Osteoblast (primary cell): Measurements from ENCODE around the gene GSDMA. TPM values are rescaled to one million over a fixed set of nuclear protein-coding genes. Genes with fewer than 3 reads are reported as not detected.
A peak's percentile ranks its signal among the peaks of the same experiment; 100 is the strongest.

Source experiments
- DNase-seq: peaks from one replicate; pipeline ENCODE4 v3.0.0; 2011; ENCODE audit warnings: low spot score, mixed read lengths; ENCODE audit not compliant: insufficient read length; ENCODE audit errors: missing footprints
- H2AFZ ChIP-seq: 2 replicates; pipeline ENCODE4 v1.6.0; 2011; ENCODE audit warnings: mild to moderate bottlenecking, low read length
- H3K27ac ChIP-seq: 2 replicates; pipeline ENCODE4 v1.5.1; 2011; ENCODE audit warnings: mild to moderate bottlenecking, low read depth, low read length, moderate library complexity
- H3K27me3 ChIP-seq: 2 replicates; pipeline ENCODE4 v1.6.0; 2012; ENCODE audit warnings: mild to moderate bottlenecking, control low read depth, inconsistent platforms, low read length, moderate library complexity; ENCODE audit not compliant: insufficient read depth
- H3K36me3 ChIP-seq: 2 replicates; pipeline ENCODE4 v1.5.1; 2011; ENCODE audit warnings: mild to moderate bottlenecking, low read length, control low read depth, moderate library complexity; ENCODE audit not compliant: insufficient read depth
- H3K4me1 ChIP-seq: 2 replicates; pipeline ENCODE4 v1.5.1; 2011; ENCODE audit warnings: mild to moderate bottlenecking, low read length, control low read depth, moderate library complexity; ENCODE audit not compliant: insufficient read depth
- H3K4me2 ChIP-seq: 2 replicates; pipeline ENCODE4 v1.6.0; 2011; ENCODE audit warnings: mild to moderate bottlenecking, low read length; ENCODE audit not compliant: insufficient read depth
- H3K4me3 ChIP-seq: fragments of 200-600 bp; sonication (generic); 3 replicates; pipeline ENCODE4 v1.5.1; 2012; ENCODE audit warnings: mild to moderate bottlenecking, low read length, inconsistent platforms; ENCODE audit not compliant: insufficient read depth
- H3K79me2 ChIP-seq: 2 replicates; pipeline ENCODE4 v1.6.0; 2012; ENCODE audit warnings: mild to moderate bottlenecking, low read length, control low read depth, inconsistent platforms; ENCODE audit not compliant: insufficient read depth
- H3K9me3 ChIP-seq: 2 replicates; pipeline ENCODE4 v1.5.1; 2011; ENCODE audit warnings: low read depth, low read length, control low read depth
- H4K20me1 ChIP-seq: 2 replicates; pipeline ENCODE4 v1.6.0; 2012; ENCODE audit warnings: mild to moderate bottlenecking, low read length, control low read depth; ENCODE audit not compliant: insufficient read depth
- total RNA-seq: library from RNA; depleted of rRNA; stranded (reverse); fragments of >200 nt; gene quantifications from 2 replicates; pipeline ENCODE4 v1.2.3, GENCODE V29; 2012
- TF ChIP-seq, protein P1 (sequence below): IDR thresholded peaks from 2 replicates; pipeline ENCODE4 v1.5.1; 2011; ENCODE audit warnings: mild to moderate bottlenecking, low read depth, low read length, moderate library complexity; ENCODE audit errors: extremely low read depth

The GSDMA gene
- total RNA-seq, 1 donor = under 0.01 TPM

DNA sequence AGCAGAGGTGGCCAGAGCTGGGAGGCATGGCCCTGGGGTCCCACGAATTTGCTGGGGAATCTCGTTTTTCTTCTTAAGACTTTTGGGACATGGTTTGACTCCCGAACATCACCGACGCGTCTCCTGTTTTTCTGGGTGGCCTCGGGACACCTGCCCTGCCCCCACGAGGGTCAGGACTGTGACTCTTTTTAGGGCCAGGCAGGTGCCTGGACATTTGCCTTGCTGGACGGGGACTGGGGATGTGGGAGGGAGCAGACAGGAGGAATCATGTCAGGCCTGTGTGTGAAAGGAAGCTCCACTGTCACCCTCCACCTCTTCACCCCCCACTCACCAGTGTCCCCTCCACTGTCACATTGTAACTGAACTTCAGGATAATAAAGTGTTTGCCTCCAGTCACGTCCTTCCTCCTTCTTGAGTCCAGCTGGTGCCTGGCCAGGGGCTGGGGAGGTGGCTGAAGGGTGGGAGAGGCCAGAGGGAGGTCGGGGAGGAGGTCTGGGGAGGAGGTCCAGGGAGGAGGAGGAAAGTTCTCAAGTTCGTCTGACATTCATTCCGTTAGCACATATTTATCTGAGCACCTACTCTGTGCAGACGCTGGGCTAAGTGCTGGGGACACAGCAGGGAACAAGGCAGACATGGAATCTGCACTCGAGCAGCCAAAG, 54.7 kb downstream of the GSDMA start:
- Histone ChIP-seq H3K9me3 (no peaks in the 10 kb centered on the region), H2AFZ (no peak overlapping the region), H3K27me3 (no peaks in the 10 kb centered on the region), H3K4me2 (no peak overlapping the region), H3K4me3 (no peak overlapping the region), H3K27ac (no peak overlapping the region), H4K20me1 (no peaks in the 10 kb centered on the region), H3K36me3 (peaks cover 11% of the 10 kb centered on the region), H3K4me1 (peaks cover 22% of the 10 kb centered on the region), H3K79me2 (no peaks in the 10 kb centered on the region)
- TF ChIP-seq, protein P1, sequence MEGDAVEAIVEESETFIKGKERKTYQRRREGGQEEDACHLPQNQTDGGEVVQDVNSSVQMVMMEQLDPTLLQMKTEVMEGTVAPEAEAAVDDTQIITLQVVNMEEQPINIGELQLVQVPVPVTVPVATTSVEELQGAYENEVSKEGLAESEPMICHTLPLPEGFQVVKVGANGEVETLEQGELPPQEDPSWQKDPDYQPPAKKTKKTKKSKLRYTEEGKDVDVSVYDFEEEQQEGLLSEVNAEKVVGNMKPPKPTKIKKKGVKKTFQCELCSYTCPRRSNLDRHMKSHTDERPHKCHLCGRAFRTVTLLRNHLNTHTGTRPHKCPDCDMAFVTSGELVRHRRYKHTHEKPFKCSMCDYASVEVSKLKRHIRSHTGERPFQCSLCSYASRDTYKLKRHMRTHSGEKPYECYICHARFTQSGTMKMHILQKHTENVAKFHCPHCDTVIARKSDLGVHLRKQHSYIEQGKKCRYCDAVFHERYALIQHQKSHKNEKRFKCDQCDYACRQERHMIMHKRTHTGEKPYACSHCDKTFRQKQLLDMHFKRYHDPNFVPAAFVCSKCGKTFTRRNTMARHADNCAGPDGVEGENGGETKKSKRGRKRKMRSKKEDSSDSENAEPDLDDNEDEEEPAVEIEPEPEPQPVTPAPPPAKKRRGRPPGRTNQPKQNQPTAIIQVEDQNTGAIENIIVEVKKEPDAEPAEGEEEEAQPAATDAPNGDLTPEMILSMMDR = no peak
- DNase-seq = peak; percentile 23

DNA sequence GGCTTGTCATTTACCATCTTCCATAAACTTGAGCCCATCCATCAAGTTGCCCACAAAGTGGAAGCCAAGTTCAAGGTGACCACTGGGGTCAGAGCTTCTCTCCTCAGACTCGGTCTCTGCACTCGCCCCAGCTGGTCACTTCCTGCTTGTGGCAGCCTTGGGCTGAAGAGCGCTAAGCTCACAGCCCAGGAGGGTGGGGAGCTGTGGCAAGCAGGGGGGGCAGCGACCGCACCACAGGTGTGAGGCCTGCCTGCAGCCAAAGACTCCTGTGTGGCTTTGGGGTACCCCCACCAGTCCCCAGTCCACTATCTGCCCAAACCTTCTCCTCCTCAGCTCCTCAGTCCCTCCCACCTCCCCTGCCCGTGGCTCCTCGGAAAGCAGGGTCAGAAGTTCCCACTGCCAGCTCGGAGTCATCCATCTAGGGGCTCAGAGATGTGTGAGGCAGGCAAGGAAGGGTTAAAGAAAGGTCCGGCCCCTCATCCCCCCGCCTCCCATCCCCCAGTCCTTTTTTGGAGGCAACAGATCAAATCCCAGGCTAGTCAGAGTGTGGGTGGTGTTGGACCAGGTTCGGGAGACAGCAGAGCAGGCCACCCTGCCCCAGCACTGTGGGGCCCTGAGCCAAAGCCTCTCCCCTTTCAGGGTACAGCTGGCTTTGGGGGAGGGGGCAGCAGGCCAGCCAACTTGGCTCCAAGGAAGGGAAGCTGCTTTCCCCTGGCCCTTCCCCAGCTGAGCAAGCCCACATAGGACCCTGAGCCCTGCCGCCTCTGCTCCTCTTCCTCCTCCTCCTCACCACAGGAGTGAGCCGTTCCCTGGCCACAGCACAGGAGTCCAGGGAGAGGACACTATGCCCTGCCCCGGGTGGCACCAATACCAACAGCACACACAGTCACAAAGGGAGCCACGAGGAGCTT, 55.7 kb downstream of the GSDMA start:
- H3K4me2 ChIP-seq = peak overlapping the region; percentile 24
- H3K4me1 ChIP-seq = peaks cover 22% of the 10 kb centered on the region
- H3K36me3 ChIP-seq = peaks cover 11% of the 10 kb centered on the region
- H3K27me3 ChIP-seq = no peaks in the 10 kb centered on the region
- no peak overlapping the region for H3K4me3 ChIP-seq
- H3K9me3 ChIP-seq = no peaks in the 10 kb centered on the region
- no peak overlapping the region for H2AFZ ChIP-seq
- DNase-seq = peak; percentile 86
- H4K20me1 ChIP-seq = no peaks in the 10 kb centered on the region
- H3K79me2 ChIP-seq = no peaks in the 10 kb centered on the region
- TF ChIP-seq, protein P1 = no peak
- H3K27ac ChIP-seq = peak overlapping the region; percentile 11

DNA sequence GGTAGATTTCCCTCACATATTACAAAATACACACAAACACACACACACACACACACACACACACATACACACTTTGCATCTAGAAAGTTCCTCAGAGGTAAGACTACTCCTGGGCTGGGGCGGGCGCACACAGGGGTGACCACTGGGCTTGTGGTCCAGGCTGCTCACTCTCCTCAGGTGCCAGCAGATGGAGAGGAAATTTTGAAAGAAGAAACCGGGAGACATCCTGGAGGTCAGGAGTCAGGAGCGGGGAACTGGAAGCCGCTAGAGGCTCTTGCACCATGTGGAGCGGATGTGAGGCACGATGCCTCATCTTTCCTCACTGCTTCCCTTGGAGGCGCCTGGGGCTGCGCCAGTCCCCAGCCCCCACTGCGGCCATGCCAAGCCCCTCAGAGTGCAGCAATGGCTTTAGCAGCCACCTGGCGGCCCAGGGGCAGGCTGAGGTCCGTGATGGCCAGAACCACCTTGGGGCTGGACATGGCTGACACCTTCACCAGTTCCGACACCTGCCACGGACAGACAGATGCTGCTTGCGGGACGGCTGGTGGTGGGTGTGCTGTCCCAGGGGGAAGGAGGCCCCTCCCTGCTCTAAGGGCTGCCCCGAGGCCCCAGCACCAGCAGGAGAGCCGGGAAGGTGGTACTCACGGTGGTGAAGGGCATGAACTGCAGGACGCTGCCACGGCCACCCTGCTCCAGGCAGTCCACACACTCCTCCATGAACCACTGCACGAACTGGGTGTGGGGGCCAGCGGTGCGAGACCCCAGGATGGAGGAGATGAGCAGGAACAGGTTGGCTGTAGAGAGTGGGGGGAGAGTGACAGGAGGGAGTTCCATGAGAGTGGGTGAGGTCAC, 56.6 kb downstream of the GSDMA start:
- no peaks in the 10 kb centered on the region for H4K20me1 ChIP-seq
- no peak overlapping the region for H2AFZ ChIP-seq
- no peaks in the 10 kb centered on the region for H3K27me3 ChIP-seq
- no peak overlapping the region for H3K4me3 ChIP-seq
- H3K4me2 ChIP-seq = peak overlapping the region; percentile 24
- peaks cover 13% of the 10 kb centered on the region for H3K36me3 ChIP-seq
- no peaks in the 10 kb centered on the region for H3K79me2 ChIP-seq
- H3K27ac ChIP-seq = peak overlapping the region; percentile 37
- H3K9me3 ChIP-seq = no peaks in the 10 kb centered on the region
- H3K4me1 ChIP-seq = peaks cover 22% of the 10 kb centered on the region
- TF ChIP-seq, protein P1 = no peak
- DNase-seq = peak; percentile 85
